ENCODE data around the gene NPPB.

The NPPB gene

GRCh38 chr1:11880911-11881748 lies 22.4 kb upstream of the NPPB start:
- DNase-seq (ENCODE audit: low read depth in 2 of 2), result no peak

DNA sequence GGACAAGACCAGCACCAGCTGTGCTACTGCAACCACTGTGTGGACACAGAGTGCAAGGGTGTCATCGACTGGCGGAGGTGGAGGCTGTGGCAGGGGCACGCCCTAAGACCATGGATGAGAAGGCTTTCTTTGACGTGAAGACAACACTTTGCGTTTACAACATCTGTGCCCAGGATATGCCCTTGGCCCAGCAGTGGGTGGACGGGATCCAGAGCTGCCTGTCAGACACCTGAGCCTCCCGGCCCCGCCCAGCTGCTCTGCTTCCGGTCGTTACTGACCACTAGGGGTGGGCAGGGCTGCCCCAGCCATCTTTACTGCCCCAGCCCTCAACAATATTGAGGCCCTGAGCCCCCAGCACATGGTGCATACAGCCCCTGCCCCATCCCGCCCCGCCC lies 21.4 kb upstream of the NPPB start:
- DNase-seq (ENCODE audit: low read depth in 2 of 2), result no peak

GRCh38 chr1:11879311-11880180 lies 20.8 kb upstream of the NPPB start:
- no peak for DNase-seq (ENCODE audit: low read depth in 2 of 2)

GRCh38 chr1:11878891-11879190 lies 20.1 kb upstream of the NPPB start:
- DNase-seq (ENCODE audit: low read depth in 2 of 2), result no peak

DNA sequence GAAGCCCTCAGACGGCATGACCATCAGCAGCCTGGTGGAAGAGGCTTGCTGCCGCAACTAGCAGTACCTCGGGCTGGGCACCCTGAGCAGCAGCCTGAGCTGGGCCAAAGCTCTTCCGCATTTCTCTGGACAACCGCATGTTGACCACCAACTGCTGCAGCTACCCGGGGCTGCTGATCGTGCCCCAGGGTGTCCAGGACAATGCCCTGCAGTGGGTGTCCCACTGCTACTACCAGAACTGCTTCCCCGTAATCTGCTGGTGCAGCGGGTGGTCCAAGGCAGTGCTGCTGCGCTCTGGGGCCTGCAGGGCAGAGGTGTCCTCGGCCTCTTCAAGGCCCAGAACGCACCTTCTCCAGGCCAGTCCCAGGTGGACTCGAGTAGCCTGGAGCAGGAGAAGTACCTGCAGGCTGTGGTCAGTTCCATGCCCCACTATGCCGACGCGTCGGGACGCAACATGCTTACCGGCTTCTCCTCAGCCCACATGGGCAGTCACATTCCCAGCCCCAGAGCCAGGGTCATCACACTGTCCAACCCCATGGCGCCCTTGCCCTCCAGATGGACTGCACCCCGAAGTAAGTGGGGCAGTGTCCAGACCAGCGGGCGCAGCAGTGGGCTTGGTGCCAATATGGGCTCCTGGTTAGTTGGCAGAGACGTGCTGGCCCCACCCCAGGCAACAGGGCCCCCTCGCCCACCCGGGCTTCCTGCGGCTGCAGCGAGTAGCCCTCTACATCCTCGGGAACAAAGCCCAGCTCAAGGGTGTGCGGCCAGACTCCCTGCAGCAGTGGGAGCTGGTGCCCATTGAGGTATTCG lies 19.5 kb upstream of the NPPB start:
- no peak for DNase-seq (ENCODE audit: low read depth in 2 of 2)

- DNase-seq (ENCODE audit: low read depth in 2 of 2), result no peak
These were observed 18.3 kb upstream of the NPPB start for GRCh38 chr1:11877074-11877473.

DNA sequence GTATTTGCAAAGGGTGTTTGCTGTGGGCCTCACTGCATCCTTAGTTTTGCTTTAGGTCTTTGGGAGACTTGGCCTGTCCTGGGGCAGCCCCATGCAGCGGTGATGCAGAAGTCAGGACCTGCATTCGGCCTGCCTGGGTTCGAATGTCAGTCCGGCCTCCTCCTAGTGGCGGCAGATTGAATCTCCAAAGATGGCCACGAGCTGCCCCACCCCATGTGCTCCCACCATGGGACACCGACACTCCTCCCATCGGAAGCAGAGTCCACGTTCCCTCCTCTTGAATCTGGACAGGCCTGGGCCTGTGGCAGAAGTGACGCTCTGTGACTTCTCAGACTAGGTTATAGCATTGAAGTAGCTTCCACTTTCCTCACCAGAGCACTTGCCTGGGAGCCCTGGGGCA lies 16.3 kb upstream of the NPPB start:
- DNase-seq (ENCODE audit: low read depth in 2 of 2), result no peak

DNA sequence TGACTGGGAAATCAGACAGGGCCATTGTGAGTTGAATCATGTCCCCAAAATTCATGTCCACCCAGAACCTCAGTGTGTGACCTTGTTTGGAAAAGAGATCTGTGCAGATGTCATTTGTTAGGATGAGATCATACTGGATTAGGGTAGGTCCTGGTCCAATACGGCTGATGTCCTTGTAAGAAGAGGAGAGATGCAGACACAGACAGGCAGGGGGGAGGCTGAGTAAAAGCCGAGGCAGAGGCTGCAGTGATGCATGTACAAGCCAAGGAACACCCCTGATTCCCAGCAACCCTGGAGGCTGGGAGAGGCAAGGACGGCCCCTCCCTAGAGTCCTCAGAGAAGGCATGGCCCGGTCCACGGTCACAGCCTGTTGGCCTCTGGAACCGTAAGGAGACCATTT lies 15.9 kb upstream of the NPPB start:
- DNase-seq (ENCODE audit: low read depth in 2 of 2), result no peak

DNA sequence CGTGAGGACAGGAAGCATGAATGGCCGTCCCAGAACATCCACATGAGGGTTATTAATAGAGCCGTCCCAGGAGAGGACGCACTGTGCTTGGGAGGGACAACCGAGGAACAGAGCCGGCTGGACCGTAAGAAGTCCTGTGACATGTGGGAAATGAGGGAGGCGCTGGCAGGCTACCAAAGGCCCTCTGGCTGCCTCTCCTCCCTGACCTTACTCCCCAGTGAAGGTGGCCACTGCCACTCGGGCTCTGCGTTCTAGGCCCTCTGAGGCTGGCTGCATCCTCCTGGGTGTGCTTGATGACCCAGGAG lies 15.5 kb upstream of the NPPB start:
- DNase-seq (ENCODE audit: low read depth in 2 of 2), result no peak

DNA sequence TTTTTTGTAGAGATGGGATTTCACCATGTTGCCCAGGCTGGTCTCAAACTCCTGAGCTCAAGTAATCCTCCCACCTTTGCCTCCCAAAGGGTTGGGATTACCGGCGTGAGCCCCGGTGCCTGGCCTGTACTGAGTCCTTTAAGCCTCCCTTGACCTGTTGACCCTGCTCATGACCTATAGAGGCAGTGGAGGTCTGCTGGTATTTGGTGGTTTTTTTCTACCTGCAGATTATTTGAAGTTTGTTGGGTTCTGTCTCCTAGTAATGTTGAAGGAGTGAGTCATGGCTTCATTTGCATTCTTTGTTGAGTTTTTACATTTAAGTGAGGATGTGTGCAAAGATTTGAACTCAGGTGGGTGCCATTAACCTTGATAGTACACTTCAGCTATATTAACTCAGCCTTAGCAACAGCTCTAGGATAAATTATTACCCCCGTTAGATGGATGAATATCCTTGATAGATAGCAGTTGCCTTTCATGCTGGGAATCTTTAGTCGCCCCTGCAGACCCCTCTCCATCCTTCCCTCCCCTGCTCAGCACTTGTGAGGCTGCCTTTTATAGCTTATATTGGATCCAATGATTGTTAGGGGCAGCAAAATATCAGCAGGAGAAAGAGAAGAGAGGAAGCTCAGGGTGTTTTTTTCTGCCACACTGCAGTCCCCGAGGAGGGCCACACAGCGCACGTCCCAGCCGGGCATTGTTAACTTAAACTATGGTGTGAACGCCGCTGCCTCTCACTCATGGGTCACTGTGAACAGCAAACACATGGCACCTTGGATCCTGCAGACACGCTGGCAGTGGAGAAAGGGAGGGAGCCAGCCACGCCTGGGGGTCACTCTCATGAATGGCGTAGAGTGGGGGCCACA lies 14.9 kb upstream of the NPPB start:
- DNase-seq (ENCODE audit: low read depth in 2 of 2), result no peak

DNA sequence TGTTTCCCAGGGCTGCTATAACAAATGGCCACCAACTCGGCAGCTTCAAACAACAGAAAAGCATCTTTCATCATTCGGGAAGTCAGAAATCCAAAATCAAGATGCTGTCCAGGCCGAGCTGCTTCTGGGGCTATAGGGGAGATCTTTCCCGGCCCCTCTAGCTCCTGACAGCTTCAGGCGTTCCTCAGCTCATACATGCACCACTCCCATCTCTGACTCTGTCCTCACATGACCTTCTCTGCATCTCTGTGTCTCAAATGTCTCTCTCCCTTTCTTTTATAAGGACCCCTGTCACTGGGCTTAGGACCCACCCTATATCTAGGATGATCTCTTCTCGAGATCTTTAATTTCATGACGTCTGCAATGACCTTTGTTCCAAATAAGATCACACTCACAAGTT lies 13.8 kb upstream of the NPPB start:
- no peak for DNase-seq (ENCODE audit: low read depth in 2 of 2)

DNA sequence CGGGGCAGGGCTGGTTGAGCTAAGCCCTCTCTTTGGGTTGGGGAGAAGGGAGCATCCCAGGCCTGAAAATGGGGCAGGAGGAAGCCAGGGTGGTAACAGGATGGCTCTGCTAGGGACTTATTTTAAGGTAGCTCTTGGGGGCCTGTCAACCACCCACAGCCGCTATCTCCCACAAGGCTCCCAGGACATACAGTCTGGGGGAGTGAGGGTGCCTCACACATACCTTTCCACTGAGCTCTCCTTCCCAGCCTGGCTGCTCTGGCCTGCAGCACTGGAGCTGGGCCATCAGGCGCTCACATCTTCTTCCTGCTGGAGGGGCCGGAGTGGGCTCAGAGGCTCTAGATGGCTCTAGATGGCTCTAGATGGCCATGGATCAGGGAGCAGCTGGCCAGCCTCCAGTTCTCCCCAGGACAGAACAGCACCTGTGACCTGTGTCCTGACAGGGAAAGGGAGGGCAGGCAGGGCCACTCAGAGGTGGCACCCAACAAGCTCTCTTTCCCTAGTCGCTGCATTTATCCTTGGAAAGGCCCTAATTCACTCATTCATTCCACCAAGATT lies 11.0 kb upstream of the NPPB start:
- DNase-seq (ENCODE audit: low read depth in 2 of 2), result no peak

DNA sequence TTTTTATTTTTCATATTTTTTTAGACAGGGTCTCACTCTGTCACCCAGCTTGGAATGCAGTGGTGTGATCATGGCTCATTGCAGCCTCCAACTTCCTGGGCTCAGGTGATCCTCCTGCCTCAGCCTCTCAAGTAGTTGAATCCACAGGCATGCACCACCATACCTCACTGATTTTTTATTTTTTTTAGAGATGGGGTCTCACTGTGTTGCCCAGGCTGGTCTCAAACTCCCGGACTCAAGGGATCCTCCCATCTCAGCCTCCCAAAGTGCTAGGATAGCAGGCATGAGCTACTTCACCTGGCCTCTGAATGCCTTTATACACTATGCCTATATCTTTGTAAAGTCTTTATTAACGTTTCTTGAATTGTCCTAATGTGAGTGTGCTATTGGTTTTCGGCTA lies 10.4 kb upstream of the NPPB start:
- DNase-seq (ENCODE audit: low read depth in 2 of 2), result no peak

- DNase-seq (ENCODE audit: low read depth in 2 of 2), result no peak
These were observed 9.7 kb upstream of the NPPB start for GRCh38 chr1:11868331-11868980.

GRCh38 chr1:11862890-11863289 lies 4.1 kb upstream of the NPPB start:
- DNase-seq (ENCODE audit: low read depth in 2 of 2), result no peak

GRCh38 chr1:11860587-11860986 lies 1.8 kb upstream of the NPPB start:
- no peak for DNase-seq (ENCODE audit: low read depth in 2 of 2)

GRCh38 chr1:11860083-11860482 lies 1.3 kb upstream of the NPPB start:
- no peak for DNase-seq (ENCODE audit: low read depth in 2 of 2)

GRCh38 chr1:11858968-11859871 lies 475 bp upstream of the NPPB start:
- DNase-seq (ENCODE audit: low read depth in 2 of 2), result peak; percentile 47 to 66

GRCh38 chr1:11858158-11858557 lies 587 bp downstream of the NPPB start:
- DNase-seq (ENCODE audit: low read depth in 2 of 2), result no peak
